PFSK-1 (cell line): ENCODE data around the gene PPP3CA.

Experiments
- POLR2AphosphoS5 ChIP-seq: IDR thresholded peaks from 2 replicates; pipeline ENCODE4 v1.6.1; 2012; ENCODE audit warnings: low read depth, mild to moderate bottlenecking, control low read depth, low read length, moderate library complexity
- SIN3A ChIP-seq: IDR thresholded peaks from 2 replicates; pipeline ENCODE4 v1.6.1; 2012; ENCODE audit warnings: mild to moderate bottlenecking, low read length, moderate library complexity, borderline replicate concordance; ENCODE audit not compliant: insufficient read depth
- TAF1 ChIP-seq: IDR thresholded peaks from 2 replicates; pipeline ENCODE4 v1.6.1; 2012; ENCODE audit warnings: low read length, control low read depth, borderline replicate concordance; ENCODE audit not compliant: insufficient read depth
- TF ChIP-seq, protein P1 (sequence below), 2 experiments: IDR thresholded peaks; 2 replicates each; pipeline versions ENCODE4 v1.6.1 to v1.8.0; 2011 to 2012; ENCODE audit warnings: low read depth in 2 of 2, low read length in 2 of 2, control low read depth in 1 of 2, inconsistent platforms in 1 of 2, mild to moderate bottlenecking in 1 of 2, moderate library complexity in 1 of 2; ENCODE audit not compliant: insufficient read depth in 1 of 2

DNA sequence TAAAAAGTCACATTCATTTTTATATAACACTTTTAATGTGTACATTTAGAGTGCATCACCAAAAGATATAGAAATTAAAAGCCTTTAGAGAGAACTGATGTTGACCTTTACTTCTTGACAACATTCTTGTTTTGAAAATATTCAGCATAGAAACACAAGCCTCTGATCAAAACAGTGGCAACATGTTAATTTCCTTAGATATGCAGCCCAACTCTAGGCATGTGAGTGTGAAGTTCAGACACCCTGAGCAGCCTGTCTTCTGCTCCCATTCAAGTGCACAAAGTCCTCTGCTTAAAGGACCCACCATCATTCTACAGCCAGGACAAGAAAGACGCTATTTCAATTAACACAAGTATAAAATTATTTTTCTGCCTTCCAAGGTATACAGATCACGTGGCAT is 60.0 kb downstream of the PPP3CA start:
- no peak for TF ChIP-seq POLR2AphosphoS5
- TF ChIP-seq, protein P1, sequence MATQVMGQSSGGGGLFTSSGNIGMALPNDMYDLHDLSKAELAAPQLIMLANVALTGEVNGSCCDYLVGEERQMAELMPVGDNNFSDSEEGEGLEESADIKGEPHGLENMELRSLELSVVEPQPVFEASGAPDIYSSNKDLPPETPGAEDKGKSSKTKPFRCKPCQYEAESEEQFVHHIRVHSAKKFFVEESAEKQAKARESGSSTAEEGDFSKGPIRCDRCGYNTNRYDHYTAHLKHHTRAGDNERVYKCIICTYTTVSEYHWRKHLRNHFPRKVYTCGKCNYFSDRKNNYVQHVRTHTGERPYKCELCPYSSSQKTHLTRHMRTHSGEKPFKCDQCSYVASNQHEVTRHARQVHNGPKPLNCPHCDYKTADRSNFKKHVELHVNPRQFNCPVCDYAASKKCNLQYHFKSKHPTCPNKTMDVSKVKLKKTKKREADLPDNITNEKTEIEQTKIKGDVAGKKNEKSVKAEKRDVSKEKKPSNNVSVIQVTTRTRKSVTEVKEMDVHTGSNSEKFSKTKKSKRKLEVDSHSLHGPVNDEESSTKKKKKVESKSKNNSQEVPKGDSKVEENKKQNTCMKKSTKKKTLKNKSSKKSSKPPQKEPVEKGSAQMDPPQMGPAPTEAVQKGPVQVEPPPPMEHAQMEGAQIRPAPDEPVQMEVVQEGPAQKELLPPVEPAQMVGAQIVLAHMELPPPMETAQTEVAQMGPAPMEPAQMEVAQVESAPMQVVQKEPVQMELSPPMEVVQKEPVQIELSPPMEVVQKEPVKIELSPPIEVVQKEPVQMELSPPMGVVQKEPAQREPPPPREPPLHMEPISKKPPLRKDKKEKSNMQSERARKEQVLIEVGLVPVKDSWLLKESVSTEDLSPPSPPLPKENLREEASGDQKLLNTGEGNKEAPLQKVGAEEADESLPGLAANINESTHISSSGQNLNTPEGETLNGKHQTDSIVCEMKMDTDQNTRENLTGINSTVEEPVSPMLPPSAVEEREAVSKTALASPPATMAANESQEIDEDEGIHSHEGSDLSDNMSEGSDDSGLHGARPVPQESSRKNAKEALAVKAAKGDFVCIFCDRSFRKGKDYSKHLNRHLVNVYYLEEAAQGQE (IDR thresholded peaks at IDR 0.05; ENCODE audit: insufficient read depth in 1 of 2, low read depth in 2 of 2, low read length in 2 of 2): no peak
- no peak for TF ChIP-seq TAF1
- no peak for TF ChIP-seq SIN3A
